ENCODE results near the gene SREK1.

- no peak for TF ChIP-seq CTCF (IDR thresholded peaks at IDR 0.05)
- no peak for TF ChIP-seq POLR2A (IDR thresholded peaks at IDR 0.05)
Observed at GRCh38 chr5:66224773-66225553, 80.9 kb downstream of the SREK1 start.
